HG02943 (cell line): ENCODE data around the gene CCDC68.

Experiments used
- ATAC-seq: cut with Tn5 transposase; IDR thresholded peaks from one replicate; pipeline ENCODE4 v1.9.1; 2021; ENCODE audit warnings: mild to moderate bottlenecking, low read depth, moderate library complexity; ENCODE audit not compliant: unreplicated experiment

The CCDC68 gene

DNA sequence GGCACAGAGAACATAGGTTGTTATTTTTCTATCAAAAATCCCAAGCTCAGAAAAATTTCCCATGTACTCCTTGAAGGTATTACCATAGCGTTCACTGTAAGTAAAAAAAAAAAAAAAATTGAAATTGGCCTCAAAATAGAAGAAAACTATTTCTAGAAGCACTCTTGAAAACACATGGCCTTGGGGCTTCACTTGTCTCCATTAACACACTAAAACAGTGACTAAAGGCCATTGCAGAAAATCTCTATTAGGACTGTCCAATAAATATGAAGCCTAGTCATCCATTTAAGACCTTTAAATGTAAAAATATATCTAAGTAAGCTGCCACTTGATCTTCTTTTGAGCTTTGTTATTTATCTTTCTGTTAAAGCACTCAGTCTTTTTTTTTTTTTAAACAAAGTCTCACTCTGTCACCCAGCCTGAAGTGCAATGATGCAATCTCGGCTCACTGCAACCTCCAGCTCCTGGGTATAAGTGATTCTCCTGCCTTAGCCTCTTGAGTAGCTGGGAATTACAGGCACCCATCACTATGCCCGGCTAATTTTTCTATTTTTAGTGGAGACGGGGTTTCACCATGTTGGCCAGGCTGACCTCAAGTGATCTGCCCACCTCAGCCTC lies 35.8 kb downstream of the CCDC68 start:
- ATAC-seq = no peak

DNA sequence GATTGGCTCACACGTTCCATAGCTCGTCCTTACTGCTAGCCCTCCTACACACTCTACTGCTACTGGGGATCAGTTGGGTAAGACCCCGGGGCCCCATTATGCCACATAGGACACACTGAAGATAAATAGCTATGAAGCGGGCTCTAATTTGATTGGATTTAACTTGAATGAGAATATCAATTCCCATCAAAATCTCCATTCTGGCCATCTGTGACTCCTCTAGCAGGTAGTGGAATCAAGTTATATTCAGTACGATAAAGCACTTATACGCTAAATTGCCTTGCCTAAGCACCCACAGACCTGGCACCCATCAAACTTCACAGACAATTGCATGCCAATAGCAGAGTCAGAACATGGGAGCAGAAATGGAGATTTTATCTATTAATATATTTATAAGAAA lies 39.8 kb downstream of the CCDC68 start:
- ATAC-seq = no peak

DNA sequence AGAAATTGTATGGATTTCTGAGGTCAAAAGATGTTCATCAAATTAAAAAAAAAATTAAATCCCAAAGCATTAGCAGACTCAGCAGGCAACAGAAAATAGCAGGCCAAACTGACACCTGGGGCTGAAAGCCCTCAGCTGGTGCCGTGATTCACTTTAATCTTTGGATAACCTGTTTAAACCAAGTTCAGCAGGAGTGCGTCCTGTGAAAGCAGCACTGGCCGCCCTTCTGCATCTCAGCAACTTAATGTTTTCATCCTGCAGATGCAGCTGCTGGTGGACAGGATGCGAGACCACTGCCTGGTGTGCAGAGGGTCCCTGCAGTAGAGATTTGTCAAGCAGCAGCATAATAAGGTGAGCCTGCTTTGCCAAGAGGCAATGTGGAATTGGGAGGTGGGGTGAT lies 41.2 kb downstream of the CCDC68 start:
- ATAC-seq = no peak

GRCh38 chr18:54916507-54916906 lies 42.8 kb downstream of the CCDC68 start:
- ATAC-seq = no peak

- no peak for ATAC-seq
These were observed 44.4 kb downstream of the CCDC68 start for GRCh38 chr18:54914816-54915215.

DNA sequence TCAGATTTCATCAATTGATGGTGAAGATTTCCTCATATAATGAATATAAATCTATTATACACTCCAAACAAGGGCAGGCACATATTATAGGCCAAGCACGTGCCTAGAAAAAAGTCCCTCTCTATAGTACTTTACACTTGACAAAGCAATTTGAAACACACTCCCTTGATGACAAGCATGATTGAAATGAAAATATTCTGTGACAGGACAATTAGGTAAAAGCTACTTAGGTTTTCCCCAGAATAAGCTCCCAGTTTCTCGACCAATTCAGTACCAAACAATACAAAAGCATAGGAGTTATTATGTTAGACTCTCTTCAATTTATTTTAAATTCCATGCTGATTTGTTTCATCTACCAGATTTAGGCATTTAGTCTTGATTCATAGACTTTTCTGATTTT lies 47.7 kb downstream of the CCDC68 start:
- no peak for ATAC-seq

DNA sequence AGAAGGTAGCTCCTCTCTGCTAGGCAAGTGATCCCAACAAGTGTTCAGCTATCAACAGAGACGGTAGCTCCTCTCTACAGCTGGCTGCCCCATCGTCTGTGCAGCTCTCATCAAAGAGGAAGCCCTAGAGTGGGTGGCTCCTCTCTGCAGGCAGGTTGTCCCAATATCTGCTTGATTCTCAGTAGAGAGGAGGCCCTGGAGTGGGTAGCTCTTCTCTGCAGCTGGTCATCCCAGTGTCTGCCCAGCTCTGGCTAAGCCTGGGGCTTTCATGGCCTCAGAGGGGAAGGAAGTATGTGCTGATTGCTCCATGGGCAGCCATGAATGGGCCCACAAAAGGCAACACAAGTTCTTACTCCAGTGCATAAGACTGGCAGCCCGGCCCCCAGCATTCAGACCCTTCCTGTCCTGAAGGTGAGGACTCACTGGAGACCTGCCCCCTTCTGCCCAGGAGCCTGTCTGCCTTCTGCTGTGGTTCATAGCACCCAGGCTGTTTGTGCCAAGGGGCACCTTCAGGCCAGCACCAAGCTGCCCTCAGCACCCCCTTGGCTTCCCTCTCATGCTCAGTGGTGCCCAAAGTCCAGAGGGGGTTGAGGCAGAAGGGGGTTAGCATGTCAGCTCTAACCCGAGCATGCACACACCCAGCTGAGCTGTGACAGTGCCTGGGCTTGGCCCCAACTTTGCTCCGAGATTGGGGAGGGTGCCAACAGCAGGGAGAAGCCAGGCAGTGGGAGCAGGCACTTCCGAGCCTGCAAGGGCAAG lies 48.9 kb downstream of the CCDC68 start:
- ATAC-seq = no peak

DNA sequence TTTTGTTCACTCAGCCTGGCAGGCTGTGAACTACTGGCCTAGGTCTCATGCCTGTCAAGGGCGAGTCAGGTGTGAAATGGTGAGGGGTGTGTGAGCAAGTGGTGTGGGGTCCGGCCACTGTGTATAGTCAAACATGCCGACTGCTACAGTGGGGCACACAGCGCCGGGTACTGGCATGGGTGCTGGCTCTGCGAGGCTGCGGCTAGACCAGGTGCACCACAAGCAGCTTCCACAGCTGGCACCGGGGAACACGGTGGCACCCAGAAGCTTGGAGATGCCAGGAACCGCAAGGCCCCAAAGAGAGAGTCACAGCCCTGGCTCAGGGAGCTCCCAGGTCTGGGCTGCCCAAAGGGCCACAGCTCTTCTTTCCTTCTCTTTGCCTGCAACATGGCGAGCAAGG lies 49.7 kb downstream of the CCDC68 start:
- ATAC-seq = no peak

DNA sequence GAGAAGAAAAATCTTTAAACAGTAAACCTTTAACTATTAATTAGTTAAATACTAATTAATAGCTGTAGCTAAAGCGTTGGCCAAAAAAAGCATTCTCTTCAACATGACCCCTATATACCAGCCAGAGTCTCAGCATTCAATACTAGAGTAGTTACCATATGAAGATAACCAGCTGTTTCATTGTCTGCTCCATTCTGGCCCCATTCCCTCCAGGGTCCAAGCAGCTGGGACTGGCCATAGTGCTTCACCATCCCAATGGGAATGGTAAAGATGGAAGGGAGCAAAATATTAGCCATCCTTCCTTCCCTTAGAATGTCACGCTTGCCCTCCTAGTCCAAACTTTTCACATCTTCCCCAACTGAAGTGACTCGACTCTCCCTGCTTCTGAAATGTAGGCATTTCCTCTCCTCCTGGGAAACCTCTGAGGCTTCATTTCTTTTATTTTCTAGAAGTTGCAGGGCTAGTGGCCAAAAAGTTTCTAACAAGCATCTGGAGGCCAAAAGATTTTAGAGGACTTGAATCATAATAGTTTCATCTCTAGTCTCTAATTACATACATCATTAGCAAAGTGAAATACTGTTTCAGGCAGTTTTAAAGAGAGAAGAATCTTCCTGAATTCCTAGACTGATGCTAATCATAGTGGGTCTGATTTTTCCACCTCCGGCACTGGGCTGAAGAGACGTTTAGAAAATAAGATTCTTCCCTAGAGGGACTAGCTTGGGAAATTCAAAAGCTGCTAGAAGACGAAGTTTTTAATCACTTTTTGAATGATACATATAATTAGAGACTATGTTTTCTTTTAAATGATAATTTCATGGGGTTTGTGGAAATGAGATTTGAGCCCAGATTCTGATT lies 52.7 kb downstream of the CCDC68 start:
- no peak for ATAC-seq

DNA sequence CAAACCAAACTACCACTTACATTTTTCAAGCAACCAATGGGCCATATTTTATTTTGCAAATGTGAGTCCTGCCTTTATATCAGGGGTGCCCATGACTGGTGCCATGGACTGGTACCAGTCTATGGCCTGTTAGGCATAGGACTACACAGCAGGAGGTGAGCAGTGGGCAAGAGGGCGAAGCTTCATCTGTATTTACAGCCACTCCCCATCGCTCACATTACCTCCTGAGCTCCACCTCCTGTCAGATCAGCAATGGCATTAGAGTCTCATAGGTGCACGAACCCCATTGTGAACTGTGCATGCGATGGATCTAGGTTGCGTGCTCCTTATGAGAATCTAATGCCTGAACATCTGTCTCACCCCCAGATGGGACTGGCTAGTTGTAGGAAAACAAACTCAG lies 53.6 kb downstream of the CCDC68 start:
- ATAC-seq = no peak

DNA sequence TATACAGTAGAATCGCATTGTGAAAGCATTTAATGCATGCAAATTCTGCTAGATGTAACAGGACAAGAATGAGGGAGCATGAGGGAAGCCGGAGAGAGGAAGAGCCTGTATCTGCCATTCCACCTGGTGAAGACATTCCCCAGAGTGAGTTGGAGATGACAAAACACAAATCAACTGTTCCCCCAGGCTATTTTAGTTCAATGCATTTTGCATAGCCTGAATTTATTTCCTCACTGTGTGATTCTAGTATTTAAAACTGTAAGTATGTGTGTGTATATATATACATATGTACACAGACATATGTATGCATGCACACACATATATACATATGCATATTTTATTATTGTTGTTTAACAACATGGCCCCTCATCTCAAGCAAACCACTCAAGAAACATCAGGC lies 54.7 kb downstream of the CCDC68 start:
- no peak for ATAC-seq

GRCh38 chr18:54900290-54900689 lies 59.0 kb downstream of the CCDC68 start:
- ATAC-seq = no peak

DNA sequence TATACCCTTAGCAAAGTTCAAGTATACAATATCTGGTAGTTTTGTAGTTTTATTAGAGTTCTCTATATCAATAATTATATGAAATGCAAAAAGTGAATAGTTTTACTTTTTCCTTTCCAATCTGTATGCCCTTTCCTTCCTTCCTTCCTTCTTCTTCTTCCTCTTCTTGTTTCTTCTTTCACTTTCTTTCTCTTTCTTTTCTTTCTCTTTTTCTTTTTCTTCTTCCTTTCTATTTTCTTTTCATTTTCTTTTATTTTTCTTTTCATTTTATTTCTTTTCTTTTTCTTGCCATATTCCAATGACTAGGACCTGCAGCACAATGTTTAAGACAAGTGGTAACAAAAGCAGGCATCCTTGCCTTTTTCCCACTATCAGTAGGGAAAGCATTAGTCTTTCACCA lies 59.8 kb downstream of the CCDC68 start:
- no peak for ATAC-seq

DNA sequence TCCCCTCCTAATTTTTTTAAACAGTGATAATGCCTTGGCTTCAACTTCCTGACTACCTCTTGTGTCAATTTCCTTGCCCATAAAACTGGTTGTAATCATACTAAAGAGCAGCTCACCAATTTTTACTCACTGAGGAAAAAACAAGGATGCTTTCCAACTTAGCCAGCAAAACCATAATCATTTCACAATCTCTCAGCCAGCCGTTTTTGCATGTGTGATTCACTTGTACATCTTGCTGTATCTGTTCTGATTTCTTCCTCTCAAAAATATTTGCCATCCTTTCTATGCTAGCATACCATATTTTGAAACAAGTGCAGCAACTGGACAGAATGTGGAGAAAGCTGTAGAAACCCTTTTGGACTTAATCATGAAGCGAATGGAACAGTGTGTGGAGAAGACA lies 70.3 kb downstream of the CCDC68 start:
- ATAC-seq = no peak

- no peak for ATAC-seq
These were observed 70.9 kb downstream of the CCDC68 start for GRCh38 chr18:54888378-54888777.

DNA sequence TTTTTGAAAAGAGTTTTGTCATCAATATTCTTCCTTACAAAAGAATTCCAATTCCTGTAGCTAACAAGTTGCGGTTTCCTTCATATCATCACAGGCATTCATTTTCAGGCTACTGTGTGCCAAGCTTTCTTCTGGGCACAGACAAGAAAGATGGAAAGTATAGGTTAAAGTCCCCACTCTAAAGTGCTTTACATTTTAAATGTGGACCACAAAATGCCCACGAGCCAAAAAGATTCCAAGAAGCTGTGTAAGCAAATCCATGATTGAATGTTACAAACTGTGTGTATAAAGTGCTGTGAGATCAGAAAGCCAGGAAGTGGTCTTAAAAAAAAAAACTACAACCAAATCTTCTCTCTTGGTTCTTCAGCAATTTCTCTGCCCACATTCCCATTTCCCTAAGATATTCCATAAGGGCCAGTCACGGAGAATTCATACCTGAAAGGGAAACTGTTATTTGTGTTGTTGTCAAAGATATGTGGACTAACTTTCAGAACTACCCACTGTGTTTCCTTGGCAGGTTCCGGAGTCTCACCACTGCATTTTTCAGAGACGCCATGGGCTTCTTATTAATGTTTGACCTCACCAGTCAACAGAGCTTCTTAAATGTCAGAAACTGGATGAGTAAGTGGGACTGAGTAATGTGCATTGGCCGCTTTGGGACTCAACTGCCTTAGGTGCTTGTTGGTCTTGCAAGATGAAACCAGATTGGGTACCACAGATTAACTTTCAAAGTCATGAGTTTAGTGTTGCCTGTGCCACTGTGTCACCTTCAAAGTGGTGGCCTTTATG lies 75.3 kb downstream of the CCDC68 start:
- no peak for ATAC-seq

DNA sequence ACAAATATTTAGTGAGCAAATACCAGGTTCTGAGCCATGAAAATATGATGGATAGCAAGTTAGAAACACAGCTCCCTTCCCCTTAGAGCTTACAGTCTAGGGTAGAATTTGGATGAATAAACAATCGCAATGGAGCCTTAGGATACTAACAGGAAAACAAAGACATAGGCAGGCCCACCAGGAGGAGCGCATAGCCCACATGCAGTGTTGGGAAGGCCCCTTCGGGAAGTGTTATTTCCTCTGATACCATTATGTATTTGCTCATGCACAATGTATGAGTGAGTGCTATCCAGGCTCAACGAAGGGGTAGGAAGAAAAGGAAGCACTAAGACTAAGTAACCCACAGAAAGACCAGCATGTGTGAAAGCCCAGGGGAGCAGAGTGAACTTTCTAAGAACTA lies 76.9 kb downstream of the CCDC68 start:
- ATAC-seq = no peak

DNA sequence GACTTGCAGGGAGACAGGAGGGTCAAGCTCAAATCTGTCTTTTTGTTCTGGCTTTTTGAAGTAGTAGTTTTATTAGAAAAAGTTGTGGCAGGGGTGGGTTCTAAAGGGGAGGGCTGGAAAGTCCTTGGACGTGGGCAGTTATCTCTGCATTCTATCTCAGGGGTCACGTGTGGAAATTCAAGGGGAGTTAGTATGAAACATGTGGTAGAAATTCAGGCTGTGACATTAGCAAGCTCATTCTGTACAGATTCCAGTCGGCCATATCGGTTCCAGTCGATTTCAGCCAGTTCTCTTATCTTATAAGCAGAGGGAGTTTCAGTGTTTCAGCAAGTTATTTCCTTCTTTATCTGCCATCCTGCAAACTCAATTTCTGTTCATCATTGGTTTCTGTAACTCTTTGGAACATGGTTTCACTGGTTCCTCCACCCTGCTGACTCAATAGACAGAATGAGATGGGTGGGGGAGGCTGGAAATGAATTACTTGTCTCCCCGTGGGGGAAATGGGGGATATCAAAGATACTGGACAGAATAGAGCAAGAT lies 78.0 kb downstream of the CCDC68 start:
- ATAC-seq = no peak

DNA sequence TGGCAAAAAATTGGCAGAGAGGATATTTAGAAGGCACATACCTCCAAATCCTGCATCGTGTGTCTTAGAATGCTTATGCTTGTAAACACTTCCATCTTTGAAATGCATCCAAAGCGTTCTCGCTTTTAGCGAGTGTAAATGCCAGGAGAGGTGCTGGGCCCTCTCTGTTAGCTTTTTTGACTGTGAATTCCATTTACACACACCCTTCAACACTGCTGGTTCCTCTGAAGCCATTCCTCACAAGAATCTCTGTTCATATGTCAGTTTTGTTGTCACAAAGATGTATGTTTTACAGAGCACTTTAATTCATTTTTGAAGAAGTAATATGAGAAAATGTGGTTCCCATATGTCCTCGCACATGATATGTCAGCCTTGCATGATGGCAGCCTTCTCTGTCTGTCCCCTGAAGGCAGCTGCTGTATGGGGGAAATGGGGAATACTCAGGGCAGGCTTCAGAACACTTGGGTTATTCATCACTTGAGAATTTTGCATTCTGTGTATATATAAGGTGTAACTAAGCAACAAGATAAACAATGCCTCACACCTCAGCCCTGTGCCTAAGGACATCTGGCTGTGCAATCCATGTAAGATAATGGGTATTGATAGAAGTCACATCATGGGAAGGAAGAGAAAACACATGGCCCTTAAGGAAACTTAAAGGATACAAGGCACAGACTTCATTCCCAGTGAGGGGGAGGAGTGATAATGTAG lies 78.7 kb downstream of the CCDC68 start:
- ATAC-seq = no peak

GRCh38 chr18:54879691-54880090 lies 79.6 kb downstream of the CCDC68 start:
- no peak for ATAC-seq
